Measurements from ENCODE around the gene CANX.

The CANX gene

DNA sequence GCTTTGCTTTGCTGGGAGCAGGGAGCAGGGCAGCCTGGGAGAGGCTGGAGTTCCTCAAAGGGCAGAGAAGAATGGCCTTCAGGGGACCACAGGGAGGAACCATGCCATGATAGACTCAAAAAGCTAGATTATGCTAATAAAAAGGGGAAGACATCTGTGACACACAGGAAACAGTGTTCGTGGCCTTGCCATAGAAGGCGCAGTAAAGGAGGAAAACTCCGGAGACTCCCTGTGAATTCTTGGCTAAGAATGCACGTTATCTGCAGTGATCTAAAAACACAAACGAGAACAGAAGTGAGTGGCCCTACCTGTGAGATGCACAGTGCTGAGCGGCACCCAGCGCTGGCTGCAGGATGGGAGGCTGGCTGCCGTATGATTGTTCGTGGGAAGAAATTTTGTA is 79.1 kb downstream of the CANX start:
- DNase-seq (ENCODE audit: low read depth in 3 of 3): no peak

DNA sequence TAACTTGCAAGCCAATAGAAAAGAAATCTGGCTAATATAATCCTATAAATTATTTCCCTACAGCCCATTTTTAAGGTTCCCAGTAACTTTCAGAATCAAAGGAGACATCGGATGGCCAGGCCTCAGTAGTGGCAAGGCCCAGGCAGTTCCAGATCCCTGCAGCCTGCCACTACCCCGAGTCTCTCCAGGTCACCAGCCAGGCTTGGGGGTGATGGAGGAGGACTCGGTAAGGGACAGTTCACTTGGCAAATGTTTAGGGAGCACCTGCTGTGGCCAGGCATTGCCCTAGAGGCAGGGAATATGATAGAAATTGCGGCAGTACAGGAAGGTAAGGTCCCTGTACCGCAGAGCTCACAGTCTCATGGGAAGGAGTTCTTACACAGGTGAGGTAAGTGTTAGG is 79.8 kb downstream of the CANX start:
- no peak for DNase-seq (ENCODE audit: low read depth in 3 of 3)

DNA sequence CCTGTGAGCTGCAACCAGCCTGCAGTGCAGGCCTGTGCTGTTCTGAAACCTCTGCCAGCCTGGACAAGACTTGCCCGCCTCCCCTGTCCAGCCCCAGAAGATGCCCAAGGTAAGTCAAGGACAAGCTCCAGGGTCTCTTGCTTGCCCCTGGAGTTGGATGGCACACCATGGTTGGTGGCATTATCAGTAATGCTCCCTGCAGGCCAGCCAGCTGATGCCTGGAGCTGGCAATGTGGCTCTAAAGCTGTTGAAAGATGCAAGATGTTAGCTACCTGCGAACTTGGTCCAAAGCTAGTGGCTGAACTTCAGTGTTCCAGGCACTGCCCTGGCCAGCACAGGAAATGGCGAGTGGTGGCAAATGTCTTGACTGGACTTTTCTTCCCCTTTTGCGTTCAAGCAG is 81.1 kb downstream of the CANX start:
- no peak for DNase-seq (ENCODE audit: low read depth in 3 of 3)

DNA sequence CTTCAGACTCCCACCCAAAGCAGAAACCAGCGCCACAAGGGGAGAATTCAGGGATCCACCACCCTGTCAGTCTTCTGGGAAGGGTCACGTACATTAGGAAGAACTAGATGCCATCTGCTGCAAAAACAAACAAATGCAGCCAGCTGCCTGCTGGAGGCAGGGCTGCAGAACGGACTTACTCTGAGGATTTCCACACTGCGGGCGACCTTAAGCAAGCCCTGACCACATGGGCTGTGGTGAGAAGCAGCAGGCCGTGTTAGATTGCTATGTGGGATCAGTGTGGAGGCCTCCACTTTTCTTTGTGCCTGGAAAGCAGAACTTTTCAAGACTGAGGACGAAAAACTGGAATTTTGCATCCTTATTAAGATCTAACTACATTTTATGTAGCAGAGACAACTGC is 81.6 kb downstream of the CANX start:
- DNase-seq (ENCODE audit: low read depth in 3 of 3): no peak
